Upper lobe of left lung (tissue), 6 donors: ENCODE results near the gene PDGFRA. TPM values are rescaled to one million over a fixed set of nuclear protein-coding genes. Genes with fewer than 3 reads are reported as not detected.
"Not testable (repeated sequence)": the region's sequence is repeated elsewhere in the genome, so short reads cannot be mapped to it uniquely, and the experiment has no call there.

Source experiments
- ATAC-seq, 2 donors: fragments of 200-7000 bp; cut with Tn5 transposase; one replicate each; pipeline ENCODE4 v1.9.1; 2022; ENCODE audit warnings: mild to moderate bottlenecking in 2 of 2, moderate library complexity in 2 of 2; ENCODE audit not compliant: low FRiP score in 2 of 2
- DNase-seq, 2 donors: peaks; one replicate each; pipeline ENCODE4 v3.0.0-alpha.2; 2019 to 2020
- H3K27ac ChIP-seq, 4 donors: fragments of 200-600 bp; sonication (generic); one replicate each; pipeline ENCODE4 v1.5.1; 2016 to 2019
- H3K27me3 ChIP-seq, 4 donors: fragments of 200-600 bp; sonication (generic); one replicate each; pipeline ENCODE4 v1.5.1; 2017 to 2019
- H3K36me3 ChIP-seq, 4 donors: fragments of 200-600 bp; sonication (generic); one replicate each; pipeline ENCODE4 v1.5.1; 2016 to 2019
- H3K4me1 ChIP-seq, 4 donors: fragments of 200-600 bp; sonication (generic); one replicate each; pipeline ENCODE4 v1.5.1; 2018 to 2019
- H3K4me3 ChIP-seq, 4 donors: fragments of 200-600 bp; sonication (generic); one replicate each; pipeline ENCODE4 v1.5.1; 2017 to 2019; ENCODE audit warnings: mild to moderate bottlenecking in 2 of 4, moderate library complexity in 1 of 4
- H3K9me3 ChIP-seq, 4 donors: fragments of 200-600 bp; sonication (generic); one replicate each; pipeline ENCODE4 v1.5.1; 2018 to 2019
- CTCF ChIP-seq, 6 experiments: fragments of 450-650 bp in 4 of 6; fragments of 200-600 bp in 2 of 6; sonication (generic) in 2 of 6; IDR thresholded peaks; one replicate each; pipeline ENCODE4 v1.5.1; 2016 to 2019; ENCODE audit warnings: antibody characterized with exemption in 6 of 6
- EP300 ChIP-seq, 4 donors: sonication (generic); formaldehyde crosslinking; IDR thresholded peaks; one replicate each; pipeline ENCODE4 v1.5.1; 2017; ENCODE audit warnings: antibody characterized with exemption in 4 of 4, control low read depth in 2 of 4
- POLR2A ChIP-seq, 4 donors: fragments of 450-650 bp; IDR thresholded peaks; one replicate each; pipeline ENCODE4 v1.5.1; 2016 to 2017; ENCODE audit warnings: antibody characterized with exemption in 4 of 4, mild to moderate bottlenecking in 2 of 4
- POLR2AphosphoS5 ChIP-seq, 2 donors: sonication (generic); formaldehyde crosslinking; IDR thresholded peaks; one replicate each; pipeline ENCODE4 v1.5.1; 2017; ENCODE audit warnings: antibody characterized with exemption in 2 of 2
- WGBS, 2 donors: methylation state at CpG; one replicate each; pipeline ENCODE4 v1.1.5; 2017 to 2018; 5-methylcytosine and 5-hydroxymethylcytosine counted together
- total RNA-seq, 6 donors: library from RNA; depleted of rRNA in 4 of 6; stranded (reverse); fragments of >200 nt in 4 of 6; gene quantifications; one replicate each; pipeline versions ENCODE4 v1.1.0 to v1.2.1, GENCODE V29; 2016 to 2021
- donor health status: DM: no; HTN: no; CAD: no; lungs with moderate emphysema.
- donor health status: DM: no; HTN: yes; CAD: no; lungs with severe emphysema.

PDGFRA gene
- total RNA-seq, 6 donors from 2014 or later, result 60.5 to 136 (median 77.0) TPM

- Histone ChIP-seq H3K36me3 (no peaks in the 10 kb centered on the region), H3K27me3 (peaks cover 0 to 44% (median 33%) of the 10 kb centered on the region in 4 donors), H3K4me1 (peaks cover 38 to 58% (median 47%) of the 10 kb centered on the region in 4 donors), H3K4me3 (peak overlapping the region; percentile 41 to 60 (median 55)), H3K9me3 (no peaks in the 10 kb centered on the region), H3K27ac (peak overlapping the region; percentile 33 to 83 (median 77))
- peak; percentile 92 to 93 for ATAC-seq
- DNase-seq, result peak; percentile 82 to 95
- TF ChIP-seq POLR2AphosphoS5 (IDR thresholded peaks at IDR 0.05) (no peak), CTCF (IDR thresholded peaks at IDR 0.05) (peak; percentile 68 to 89 (median 87))
- WGBS, 2 donors, result 0% methylated on average over 9 to 12 of the region's 43 CpGs
Observed at GRCh38 chr4:54233277-54233696, 4.2 kb downstream of the PDGFRA start.

- Histone ChIP-seq H3K36me3 (no peaks in the 10 kb centered on the region), H3K4me1 (peaks cover 38 to 52% (median 44%) of the 10 kb centered on the region in 4 donors), H3K27ac (peak overlapping the region; percentile 33 to 83 (median 77)), H3K9me3 (no peaks in the 10 kb centered on the region), H3K27me3 (peaks cover 0 to 38% (median 33%) of the 10 kb centered on the region in 4 donors), H3K4me3 (peak overlapping the region; percentile 41 to 60 (median 55))
- 1% methylated on average over 44 to 61 of the region's 67 CpGs for WGBS, 2 donors
- TF ChIP-seq EP300 (IDR thresholded peaks at IDR 0.05) (no peak), CTCF (IDR thresholded peaks at IDR 0.05) (peak; percentile 80 to 91 (median 88)), POLR2A (IDR thresholded peaks at IDR 0.05) (no peak)
- peak; percentile 83 to 90 for DNase-seq
- peak; percentile 85 for ATAC-seq
Observed at GRCh38 chr4:54233697-54234496, 4.8 kb downstream of the PDGFRA start.

DNA sequence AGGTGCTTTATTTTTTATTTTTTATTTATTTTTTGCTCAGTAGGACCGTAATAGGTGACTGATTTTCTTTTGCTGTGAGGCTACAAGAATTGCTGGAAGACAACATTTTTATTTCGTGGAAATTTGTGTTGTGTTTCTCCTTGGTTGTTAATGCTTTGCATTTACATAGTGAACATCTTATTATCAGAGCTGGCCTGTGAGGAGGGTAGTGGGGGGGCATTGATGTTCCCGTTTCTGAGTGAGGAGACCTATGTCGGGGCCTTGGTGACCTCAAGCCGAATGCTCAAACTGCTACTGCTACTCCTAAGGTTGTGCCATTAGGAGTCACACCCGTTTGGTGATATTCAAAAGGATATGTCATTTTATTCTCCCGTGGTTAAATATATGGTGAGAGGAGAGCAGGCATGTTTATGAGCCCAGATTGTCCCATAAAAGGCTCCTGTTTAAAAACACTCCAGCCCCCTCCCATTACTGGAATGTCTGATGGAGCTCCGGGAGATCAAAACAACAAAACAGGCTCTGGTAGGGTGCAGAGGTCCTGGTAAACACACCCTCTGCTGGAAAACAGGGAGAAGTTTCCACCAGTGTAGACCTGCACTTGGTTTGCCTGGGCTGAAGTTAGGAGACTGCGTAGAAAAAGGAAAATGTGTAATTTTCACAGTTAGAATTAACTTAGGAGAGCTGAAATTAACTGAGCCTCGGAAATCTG, 5.6 kb downstream of the PDGFRA start:
- ATAC-seq, result no peak
- H3K27me3 ChIP-seq, result peaks cover 0 to 37% (median 31%) of the 10 kb centered on the region in 4 donors
- H3K27ac ChIP-seq, result peak overlapping the region in 3 of 4 donors; percentile 7 to 76 (median 32)
- DNase-seq, result no peak
- TF ChIP-seq POLR2A (IDR thresholded peaks at IDR 0.05), result no peak
- TF ChIP-seq CTCF (IDR thresholded peaks at IDR 0.05), result no peak
- no peak for TF ChIP-seq EP300 (IDR thresholded peaks at IDR 0.05)
- no peak for TF ChIP-seq POLR2AphosphoS5 (IDR thresholded peaks at IDR 0.05)
- peaks cover 38 to 49% (median 44%) of the 10 kb centered on the region in 4 donors for H3K4me1 ChIP-seq
- H3K4me3 ChIP-seq, result peak overlapping the region in 3 of 4 donors; percentile 41 to 60 (median 60)
- no peaks in the 10 kb centered on the region for H3K36me3 ChIP-seq
- H3K9me3 ChIP-seq, result no peaks in the 10 kb centered on the region
- 20 to 24% methylated on average over 10 of the region's 10 CpGs for WGBS, 2 donors

- peak overlapping the region in 1 of 4 donors; percentile 6 for H3K4me3 ChIP-seq
- H3K36me3 ChIP-seq, H3K9me3 ChIP-seq, H3K27ac ChIP-seq, DNase-seq, ATAC-seq: not testable (repeated sequence)
- peak in 1 of 2 donors; percentile 15 for TF ChIP-seq POLR2AphosphoS5 (IDR thresholded peaks at IDR 0.05)
- H3K27me3 ChIP-seq, result peaks cover 0 to 21% (median 16%) of the 10 kb centered on the region in 4 donors
- WGBS, 2 donors, result 87 to 88% methylated on average over 7 of the region's 7 CpGs
- H3K4me1 ChIP-seq, result peaks cover 27 to 32% (median 31%) of the 10 kb centered on the region in 4 donors
Observed at GRCh38 chr4:54236316-54236715, 7.2 kb downstream of the PDGFRA start.

DNA sequence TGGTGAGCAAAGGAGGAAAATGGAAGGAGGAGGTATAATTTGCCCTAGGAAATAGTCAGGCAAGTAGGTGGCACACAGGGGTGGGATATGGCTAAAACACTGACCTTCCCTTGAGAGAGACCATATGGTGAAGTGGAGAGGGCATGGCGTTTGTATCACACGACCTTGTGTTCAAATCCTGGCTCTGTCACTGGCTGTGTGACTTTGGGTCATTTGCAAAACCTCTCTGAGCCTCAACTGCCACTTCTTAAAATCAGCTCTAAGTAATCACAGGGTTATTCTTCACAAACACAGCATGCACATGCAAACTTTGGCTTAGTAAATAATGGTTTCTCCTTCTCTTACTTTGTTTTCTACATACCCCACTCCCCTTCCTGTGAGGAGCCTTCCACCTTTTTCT, 8.7 kb downstream of the PDGFRA start:
- ATAC-seq (no peak), DNase-seq (no peak)
- Histone ChIP-seq H3K36me3 (no peaks in the 10 kb centered on the region), H3K4me3 (no peak overlapping the region), H3K27me3 (peaks cover 0 to 7% (median 1%) of the 10 kb centered on the region in 4 donors), H3K4me1 (peaks cover 14 to 18% (median 17%) of the 10 kb centered on the region in 4 donors), H3K27ac (no peak overlapping the region), H3K9me3 (peaks cover 0 to 7% (median 3%) of the 10 kb centered on the region in 4 donors)
- TF ChIP-seq CTCF (IDR thresholded peaks at IDR 0.05), result no peak
- TF ChIP-seq POLR2AphosphoS5 (IDR thresholded peaks at IDR 0.05), result no peak
- TF ChIP-seq EP300 (IDR thresholded peaks at IDR 0.05), result no peak
- WGBS, 2 donors, result 75 to 88% methylated on average over 2 of the region's 2 CpGs
